ENCODE data around the gene UQCC2.

The UQCC2 gene

DNA sequence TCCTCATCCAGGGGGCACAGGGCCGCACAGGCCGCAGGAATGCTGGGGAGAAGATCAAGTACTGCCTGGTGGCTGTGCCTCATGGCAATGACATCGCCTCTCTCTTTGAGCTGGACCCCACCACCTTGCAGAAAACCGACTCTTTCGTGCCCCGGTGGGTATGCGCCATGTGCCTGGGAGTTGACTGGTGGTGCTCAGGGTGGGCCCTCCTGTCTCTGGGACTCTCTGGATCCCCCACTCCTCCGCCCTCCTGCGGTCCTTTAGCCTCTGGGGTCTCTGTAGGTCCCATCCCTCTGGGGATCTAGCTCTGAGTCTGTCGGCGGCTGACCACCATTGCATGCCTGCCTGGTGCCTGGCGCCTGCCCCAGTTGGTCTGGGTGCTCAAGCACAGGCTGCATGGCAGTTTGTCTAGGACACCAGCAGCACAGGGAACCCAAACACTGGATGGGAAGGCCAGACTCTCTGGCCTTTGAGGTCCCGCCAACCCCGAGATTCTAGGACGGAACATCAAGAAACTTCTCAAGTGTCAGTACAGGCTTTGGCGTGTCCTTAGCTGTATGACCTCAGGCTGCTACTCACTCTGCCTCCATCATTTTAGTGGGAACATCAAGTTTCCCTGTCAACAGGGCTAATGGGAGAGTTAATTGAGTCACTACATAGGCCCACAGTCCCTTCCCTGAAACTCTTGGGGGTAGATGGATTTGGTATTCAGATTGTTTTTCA is 47.6 kb downstream of the UQCC2 start:
- H3K36me3 ChIP-seq (ENCODE audit: insufficient read depth, low read length), result no peaks in the 10 kb centered on the region

GRCh38 chr6:33663028-33663427 is 48.5 kb downstream of the UQCC2 start:
- no peaks in the 10 kb centered on the region for H3K4me1 ChIP-seq (ENCODE audit: insufficient read depth, low read length)
- H3K4me3 ChIP-seq (ENCODE audit: low read depth in 1 of 2, low read length in 2 of 2), result no peak overlapping the region
- H3K9me3 ChIP-seq (ENCODE audit: low read length), result no peaks in the 10 kb centered on the region
- H3K27ac ChIP-seq (ENCODE audit: low read depth, low read length), result no peak overlapping the region
- H3K9ac ChIP-seq (ENCODE audit: low read length), result no peak overlapping the region
- no peaks in the 10 kb centered on the region for H3K27me3 ChIP-seq (ENCODE audit: control insufficient read depth in 1 of 2, insufficient read depth in 2 of 2, low read length in 2 of 2)
- H3K36me3 ChIP-seq (ENCODE audit: insufficient read depth, low read length), result no peaks in the 10 kb centered on the region

More for the DNA sequence above, 47.6 kb downstream of the UQCC2 start:
- no peak overlapping the region for H3K9ac ChIP-seq (ENCODE audit: low read length)
- H3K4me1 ChIP-seq (ENCODE audit: insufficient read depth, low read length), result no peaks in the 10 kb centered on the region
- no peak overlapping the region for H3K4me3 ChIP-seq (ENCODE audit: low read depth in 1 of 2, low read length in 2 of 2)
- no peak overlapping the region for H3K27ac ChIP-seq (ENCODE audit: low read depth, low read length)
- H3K9me3 ChIP-seq (ENCODE audit: low read length), result no peaks in the 10 kb centered on the region
- no peaks in the 10 kb centered on the region for H3K27me3 ChIP-seq (ENCODE audit: control insufficient read depth in 1 of 2, insufficient read depth in 2 of 2, low read length in 2 of 2)

GRCh38 chr6:33662318-33662717 is 49.2 kb downstream of the UQCC2 start:
- Histone ChIP-seq H3K9me3 (ENCODE audit: low read length) (no peaks in the 10 kb centered on the region), H3K27ac (ENCODE audit: low read depth, low read length) (no peak overlapping the region), H3K36me3 (ENCODE audit: insufficient read depth, low read length) (no peaks in the 10 kb centered on the region), H3K27me3 (ENCODE audit: control insufficient read depth in 1 of 2, insufficient read depth in 2 of 2, low read length in 2 of 2) (no peaks in the 10 kb centered on the region), H3K4me3 (ENCODE audit: low read depth in 1 of 2, low read length in 2 of 2) (no peak overlapping the region), H3K9ac (ENCODE audit: low read length) (no peak overlapping the region), H3K4me1 (ENCODE audit: insufficient read depth, low read length) (no peaks in the 10 kb centered on the region)

- Histone ChIP-seq H3K9me3 (ENCODE audit: low read length) (no peaks in the 10 kb centered on the region), H3K27me3 (ENCODE audit: control insufficient read depth in 1 of 2, insufficient read depth in 2 of 2, low read length in 2 of 2) (no peaks in the 10 kb centered on the region), H3K9ac (ENCODE audit: low read length) (no peak overlapping the region), H3K4me1 (ENCODE audit: insufficient read depth, low read length) (no peaks in the 10 kb centered on the region), H3K4me3 (ENCODE audit: low read depth in 1 of 2, low read length in 2 of 2) (no peak overlapping the region), H3K36me3 (ENCODE audit: insufficient read depth, low read length) (no peaks in the 10 kb centered on the region), H3K27ac (ENCODE audit: low read depth, low read length) (no peak overlapping the region)
These were observed 50.2 kb downstream of the UQCC2 start for GRCh38 chr6:33661106-33661838.

DNA sequence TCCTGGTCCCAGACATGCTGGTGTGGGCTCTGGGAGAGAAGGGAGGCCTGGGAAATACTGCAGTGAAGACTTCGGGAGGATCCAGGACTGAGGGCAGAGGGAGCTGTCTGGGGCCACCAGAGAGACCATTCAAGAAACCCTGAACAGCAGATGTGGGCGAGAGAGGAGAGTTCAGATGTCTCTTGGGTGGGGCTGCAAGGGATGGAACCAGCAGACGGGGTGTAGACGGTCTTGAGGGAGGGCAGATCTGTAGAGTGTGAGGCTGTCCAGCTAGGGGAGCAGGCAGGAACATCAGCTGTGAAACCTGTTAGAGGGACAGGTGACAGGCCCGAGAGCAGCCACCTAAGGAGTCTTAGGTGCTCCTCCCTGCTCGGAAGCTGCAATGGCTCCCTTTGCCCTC is 51.5 kb downstream of the UQCC2 start:
- no peak overlapping the region for H3K27ac ChIP-seq (ENCODE audit: low read depth, low read length)
- H3K4me3 ChIP-seq (ENCODE audit: low read depth in 1 of 2, low read length in 2 of 2), result no peak overlapping the region
- no peaks in the 10 kb centered on the region for H3K4me1 ChIP-seq (ENCODE audit: insufficient read depth, low read length)
- no peaks in the 10 kb centered on the region for H3K36me3 ChIP-seq (ENCODE audit: insufficient read depth, low read length)
- H3K9me3 ChIP-seq (ENCODE audit: low read length), result no peaks in the 10 kb centered on the region
- no peak overlapping the region for H3K9ac ChIP-seq (ENCODE audit: low read length)
- no peaks in the 10 kb centered on the region for H3K27me3 ChIP-seq (ENCODE audit: control insufficient read depth in 1 of 2, insufficient read depth in 2 of 2, low read length in 2 of 2)

- H3K27me3 ChIP-seq (ENCODE audit: control insufficient read depth in 1 of 2, insufficient read depth in 2 of 2, low read length in 2 of 2), result no peaks in the 10 kb centered on the region
- no peak overlapping the region for H3K9ac ChIP-seq (ENCODE audit: low read length)
- H3K36me3 ChIP-seq (ENCODE audit: insufficient read depth, low read length), result no peaks in the 10 kb centered on the region
- H3K4me3 ChIP-seq (ENCODE audit: low read depth in 1 of 2, low read length in 2 of 2), result no peak overlapping the region
- H3K9me3 ChIP-seq (ENCODE audit: low read length), result no peaks in the 10 kb centered on the region
- H3K27ac ChIP-seq (ENCODE audit: low read depth, low read length), result no peak overlapping the region
- H3K4me1 ChIP-seq (ENCODE audit: insufficient read depth, low read length), result no peaks in the 10 kb centered on the region
These were observed 52.4 kb downstream of the UQCC2 start for GRCh38 chr6:33658982-33659689.

- Histone ChIP-seq H3K27ac (ENCODE audit: low read depth, low read length) (no peak overlapping the region), H3K36me3 (ENCODE audit: insufficient read depth, low read length) (no peaks in the 10 kb centered on the region), H3K4me3 (ENCODE audit: low read depth in 1 of 2, low read length in 2 of 2) (no peak overlapping the region), H3K4me1 (ENCODE audit: insufficient read depth, low read length) (no peaks in the 10 kb centered on the region), H3K9ac (ENCODE audit: low read length) (no peak overlapping the region), H3K9me3 (ENCODE audit: low read length) (no peaks in the 10 kb centered on the region), H3K27me3 (ENCODE audit: control insufficient read depth in 1 of 2, insufficient read depth in 2 of 2, low read length in 2 of 2) (no peaks in the 10 kb centered on the region)
These were observed 54.7 kb downstream of the UQCC2 start for GRCh38 chr6:33656844-33657243.

DNA sequence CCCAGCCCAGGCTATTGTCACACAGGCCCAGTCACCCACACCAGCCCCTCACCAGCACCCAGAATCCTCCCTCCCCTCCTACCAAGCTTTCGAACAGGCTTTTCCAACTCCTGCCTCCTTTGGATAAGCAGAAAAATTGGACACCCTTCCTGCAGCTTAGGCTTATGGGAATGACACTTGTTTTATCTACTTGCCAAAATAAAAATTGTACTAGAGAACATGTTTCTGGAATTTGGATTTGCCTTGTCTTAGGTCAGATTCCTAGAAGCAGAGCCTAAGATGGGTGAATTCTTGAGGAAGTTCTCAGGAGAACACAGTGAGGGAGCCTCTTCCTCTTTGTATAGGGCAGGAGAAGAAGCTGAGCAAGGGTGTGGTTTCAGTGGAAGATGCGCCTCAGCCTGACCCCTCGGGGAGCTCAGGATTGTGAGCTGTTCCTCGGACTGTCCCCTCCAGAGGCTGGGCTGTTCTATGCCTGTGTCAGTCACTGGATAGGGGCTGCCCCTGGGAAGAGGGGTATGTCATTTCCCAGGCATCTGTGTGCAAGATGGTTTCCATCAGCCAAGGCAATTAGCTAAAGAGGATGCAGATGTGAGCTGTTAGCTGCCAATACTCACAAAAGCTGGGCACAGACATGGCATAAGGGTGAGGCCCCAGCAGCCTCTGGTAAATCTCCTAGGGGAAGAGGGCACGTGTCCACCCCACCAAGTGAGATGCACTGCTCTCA is 56.5 kb downstream of the UQCC2 start:
- Histone ChIP-seq H3K4me1 (ENCODE audit: insufficient read depth, low read length) (no peaks in the 10 kb centered on the region), H3K9me3 (ENCODE audit: low read length) (no peaks in the 10 kb centered on the region), H3K36me3 (ENCODE audit: insufficient read depth, low read length) (no peaks in the 10 kb centered on the region), H3K27me3 (ENCODE audit: control insufficient read depth in 1 of 2, insufficient read depth in 2 of 2, low read length in 2 of 2) (no peaks in the 10 kb centered on the region), H3K4me3 (ENCODE audit: low read depth in 1 of 2, low read length in 2 of 2) (no peak overlapping the region), H3K9ac (ENCODE audit: low read length) (no peak overlapping the region), H3K27ac (ENCODE audit: low read depth, low read length) (no peak overlapping the region)

GRCh38 chr6:33652002-33652401 is 59.5 kb downstream of the UQCC2 start:
- Histone ChIP-seq H3K36me3 (ENCODE audit: insufficient read depth, low read length) (no peaks in the 10 kb centered on the region), H3K9me3 (ENCODE audit: low read length) (no peaks in the 10 kb centered on the region), H3K27ac (ENCODE audit: low read depth, low read length) (no peak overlapping the region), H3K4me1 (ENCODE audit: insufficient read depth, low read length) (no peaks in the 10 kb centered on the region), H3K27me3 (ENCODE audit: control insufficient read depth in 1 of 2, insufficient read depth in 2 of 2, low read length in 2 of 2) (no peaks in the 10 kb centered on the region), H3K9ac (ENCODE audit: low read length) (no peak overlapping the region), H3K4me3 (ENCODE audit: low read depth in 1 of 2, low read length in 2 of 2) (no peak overlapping the region)

DNA sequence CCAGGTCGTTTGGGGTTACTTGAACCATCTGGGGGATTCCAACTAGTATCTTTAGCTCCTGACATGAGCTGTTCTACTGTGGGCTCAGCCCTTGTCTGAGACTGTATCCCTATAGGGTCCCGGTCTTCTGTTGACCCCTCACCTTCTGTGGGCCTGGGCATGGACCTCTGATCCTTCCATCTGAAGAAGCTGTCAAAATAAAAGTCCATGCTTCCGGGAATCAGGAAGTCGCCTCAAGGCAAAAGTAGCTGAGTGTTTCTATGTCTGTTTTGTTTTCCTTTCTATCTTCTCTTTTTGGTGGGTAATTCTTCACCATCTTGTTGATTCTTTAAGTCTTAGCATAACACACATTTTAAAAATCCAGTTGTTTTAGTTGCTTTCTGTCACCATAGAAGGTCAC is 60.1 kb downstream of the UQCC2 start:
- Histone ChIP-seq H3K4me3 (ENCODE audit: low read depth in 1 of 2, low read length in 2 of 2) (no peak overlapping the region), H3K36me3 (ENCODE audit: insufficient read depth, low read length) (no peaks in the 10 kb centered on the region), H3K9ac (ENCODE audit: low read length) (no peak overlapping the region), H3K9me3 (ENCODE audit: low read length) (no peaks in the 10 kb centered on the region), H3K27ac (ENCODE audit: low read depth, low read length) (no peak overlapping the region), H3K4me1 (ENCODE audit: insufficient read depth, low read length) (no peaks in the 10 kb centered on the region), H3K27me3 (ENCODE audit: control insufficient read depth in 1 of 2, insufficient read depth in 2 of 2, low read length in 2 of 2) (no peaks in the 10 kb centered on the region)
